ENCODE measurements around the gene RTL5.

DNA sequence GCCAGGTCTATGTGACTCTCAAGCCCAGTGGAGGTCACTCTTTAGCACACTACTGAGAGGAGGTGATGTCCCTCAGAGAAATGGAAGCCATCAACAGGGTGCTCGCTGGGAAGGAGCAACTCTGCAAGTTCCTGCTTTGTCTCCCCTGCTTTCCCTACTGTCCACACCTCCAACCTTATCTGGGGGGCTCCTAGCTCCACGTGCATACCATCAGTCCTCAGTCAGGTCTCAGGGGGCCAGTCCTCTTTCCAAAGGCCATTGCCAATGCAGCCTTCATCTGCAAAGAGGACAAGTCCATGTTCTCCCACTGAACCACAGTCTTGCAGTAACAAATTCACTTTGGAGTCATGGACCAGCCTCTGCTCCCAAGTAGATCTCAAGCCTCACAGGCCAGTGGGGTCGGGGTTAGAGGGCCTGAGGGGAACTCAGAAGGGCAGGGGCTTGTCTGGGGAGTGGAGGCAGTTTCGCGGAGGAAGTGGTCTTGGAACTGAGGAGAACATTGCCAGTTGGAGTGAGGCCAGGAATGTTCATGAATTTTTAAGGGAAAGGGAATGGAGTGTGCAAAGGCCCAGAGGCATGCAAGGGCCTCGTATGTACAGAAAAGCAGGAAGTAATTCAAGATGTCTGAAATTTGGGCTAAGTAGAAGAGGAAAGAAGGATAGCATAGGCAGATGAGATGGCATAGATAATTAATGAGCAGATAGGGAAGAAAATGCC lies 8.9 kb downstream of the RTL5 start:
- TF ChIP-seq, protein P1, sequence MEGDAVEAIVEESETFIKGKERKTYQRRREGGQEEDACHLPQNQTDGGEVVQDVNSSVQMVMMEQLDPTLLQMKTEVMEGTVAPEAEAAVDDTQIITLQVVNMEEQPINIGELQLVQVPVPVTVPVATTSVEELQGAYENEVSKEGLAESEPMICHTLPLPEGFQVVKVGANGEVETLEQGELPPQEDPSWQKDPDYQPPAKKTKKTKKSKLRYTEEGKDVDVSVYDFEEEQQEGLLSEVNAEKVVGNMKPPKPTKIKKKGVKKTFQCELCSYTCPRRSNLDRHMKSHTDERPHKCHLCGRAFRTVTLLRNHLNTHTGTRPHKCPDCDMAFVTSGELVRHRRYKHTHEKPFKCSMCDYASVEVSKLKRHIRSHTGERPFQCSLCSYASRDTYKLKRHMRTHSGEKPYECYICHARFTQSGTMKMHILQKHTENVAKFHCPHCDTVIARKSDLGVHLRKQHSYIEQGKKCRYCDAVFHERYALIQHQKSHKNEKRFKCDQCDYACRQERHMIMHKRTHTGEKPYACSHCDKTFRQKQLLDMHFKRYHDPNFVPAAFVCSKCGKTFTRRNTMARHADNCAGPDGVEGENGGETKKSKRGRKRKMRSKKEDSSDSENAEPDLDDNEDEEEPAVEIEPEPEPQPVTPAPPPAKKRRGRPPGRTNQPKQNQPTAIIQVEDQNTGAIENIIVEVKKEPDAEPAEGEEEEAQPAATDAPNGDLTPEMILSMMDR (optimal IDR thresholded peaks at IDR 0.05 in 1 of 3, IDR thresholded peaks at IDR 0.05 in 1 of 3, conservative IDR thresholded peaks at IDR 0.05 in 1 of 3; ENCODE audit: extremely low read depth in 1 of 3, insufficient read depth in 2 of 3, low read length in 3 of 3) = no peak
- TF ChIP-seq EZH2 (IDR thresholded peaks at IDR 0.05; ENCODE audit: low read length) = no peak
